Immature natural killer cell (primary cell): ENCODE data around the gene RDH5. TPM values are rescaled to one million over a fixed set of nuclear protein-coding genes. Genes with fewer than 3 reads are reported as not detected.

Experiments used
- DNase-seq, 3 donors: peaks; one replicate each; pipeline ENCODE4 v3.0.0; 2022; ENCODE audit warnings: mixed read lengths in 1 of 3
- H3K27ac Mint-ChIP-seq, 6 donors: one replicate each; pipeline ENCODE4 v1.8.0; 2020; ENCODE audit warnings: mixed read lengths in 6 of 6, mild to moderate bottlenecking in 5 of 6, inconsistent platforms in 4 of 6, moderate library complexity in 3 of 6
- H3K27me3 Mint-ChIP-seq, 3 donors: one replicate each; pipeline ENCODE4 v1.8.0; 2020 to 2021; ENCODE audit warnings: low read depth in 3 of 3, mild to moderate bottlenecking in 3 of 3, mixed read lengths in 3 of 3, moderate library complexity in 3 of 3, inconsistent platforms in 1 of 3
- H3K36me3 Mint-ChIP-seq, 3 donors: one replicate each; pipeline ENCODE4 v1.8.0; 2020; ENCODE audit warnings: mixed read lengths in 3 of 3, inconsistent platforms in 2 of 3, mild to moderate bottlenecking in 2 of 3
- H3K4me1 Mint-ChIP-seq, 2 donors: one replicate each; pipeline ENCODE4 v1.8.0; 2020; ENCODE audit warnings: inconsistent platforms in 2 of 2, mild to moderate bottlenecking in 2 of 2, mixed read lengths in 2 of 2, moderate library complexity in 1 of 2
- H3K4me3 Mint-ChIP-seq, 5 donors: one replicate each; pipeline ENCODE4 v1.8.0; 2020; ENCODE audit warnings: mild to moderate bottlenecking in 5 of 5, mixed read lengths in 5 of 5, inconsistent platforms in 3 of 5, moderate library complexity in 3 of 5
- H3K9me3 Mint-ChIP-seq, 6 donors: one replicate each; pipeline ENCODE4 v1.8.0; 2020; ENCODE audit warnings: mild to moderate bottlenecking in 6 of 6, mixed read lengths in 6 of 6, inconsistent platforms in 4 of 6, moderate library complexity in 3 of 6
- polyA plus RNA-seq, 3 donors: library from polyadenylated mRNA; unstranded; fragments of 300-500 nt; fragmentation: Illumina TruSeq; gene quantifications; one replicate each; pipeline ENCODE4 v1.2.3, GENCODE V29; 2021

RDH5 gene
- 1 to 10 TPM in 1 of 3 donors, not detected in 2; 2.8 TPM for polyA plus RNA-seq

GRCh38 chr12:55720071-55720564 is at the start of gene RDH5:
TSS of gene RDH5 (plus strand) at chr12:55720393. CDS start at chr12:55721185, 792 bp downstream.
- peaks cover 0 to 7% (median 0%) of the 10 kb centered on the region in 3 donors for H3K36me3 Mint-ChIP-seq
- peak within 1 kb of the TSS in 3 of 5 donors; percentile 30 to 74 (median 33) for H3K4me3 Mint-ChIP-seq
- no peaks in the 10 kb centered on the region for H3K9me3 Mint-ChIP-seq
- peak within 1 kb of the TSS in 4 of 6 donors; percentile 39 to 72 (median 64) for H3K27ac Mint-ChIP-seq
- DNase-seq: no peak
- H3K4me1 Mint-ChIP-seq: peaks cover 49 to 65% of the 10 kb centered on the region in 2 donors
- peaks cover 11 to 18% (median 15%) of the 10 kb centered on the region in 3 donors for H3K27me3 Mint-ChIP-seq

- no peaks in the 10 kb centered on the region for H3K9me3 Mint-ChIP-seq
- no peaks in the 10 kb centered on the region for H3K4me1 Mint-ChIP-seq
- H3K27me3 Mint-ChIP-seq: peaks cover 0 to 6% (median 5%) of the 10 kb centered on the region in 3 donors
- H3K27ac Mint-ChIP-seq: no peak overlapping the region
- no peak for DNase-seq
- no peak overlapping the region for H3K4me3 Mint-ChIP-seq
- H3K36me3 Mint-ChIP-seq: no peaks in the 10 kb centered on the region
These were observed 48.4 kb upstream of the RDH5 start for GRCh38 chr12:55671746-55672145.

- Mint-ChIP-seq H3K9me3 (no peaks in the 10 kb centered on the region), H3K27me3 (peaks cover 1 to 7% (median 4%) of the 10 kb centered on the region in 3 donors), H3K4me3 (no peak overlapping the region), H3K27ac (no peak overlapping the region), H3K4me1 (no peaks in the 10 kb centered on the region), H3K36me3 (no peaks in the 10 kb centered on the region)
- no peak for DNase-seq
These were observed 46.6 kb upstream of the RDH5 start for GRCh38 chr12:55673638-55674037.

- Mint-ChIP-seq H3K27me3 (peaks cover 3 to 10% (median 4%) of the 10 kb centered on the region in 3 donors), H3K4me3 (no peak overlapping the region), H3K36me3 (no peaks in the 10 kb centered on the region), H3K9me3 (no peaks in the 10 kb centered on the region), H3K27ac (no peak overlapping the region), H3K4me1 (no peaks in the 10 kb centered on the region)
- no peak for DNase-seq
These were observed 44.5 kb upstream of the RDH5 start for GRCh38 chr12:55675666-55676065.

- H3K9me3 Mint-ChIP-seq: no peaks in the 10 kb centered on the region
- no peak overlapping the region for H3K4me3 Mint-ChIP-seq
- peaks cover 2 to 9% of the 10 kb centered on the region in 2 donors for H3K4me1 Mint-ChIP-seq
- no peaks in the 10 kb centered on the region for H3K36me3 Mint-ChIP-seq
- H3K27ac Mint-ChIP-seq: no peak overlapping the region
- peaks cover 4 to 12% (median 9%) of the 10 kb centered on the region in 3 donors for H3K27me3 Mint-ChIP-seq
- DNase-seq: no peak
These were observed 43.5 kb upstream of the RDH5 start for GRCh38 chr12:55676707-55677106.

- Mint-ChIP-seq H3K36me3 (no peaks in the 10 kb centered on the region), H3K4me3 (no peak overlapping the region), H3K9me3 (no peaks in the 10 kb centered on the region), H3K27me3 (peaks cover 5 to 12% (median 11%) of the 10 kb centered on the region in 3 donors), H3K27ac (no peak overlapping the region), H3K4me1 (peaks cover 2 to 11% of the 10 kb centered on the region in 2 donors)
- DNase-seq: no peak
These were observed 40.5 kb upstream of the RDH5 start for GRCh38 chr12:55679691-55680090.

- Mint-ChIP-seq H3K9me3 (no peaks in the 10 kb centered on the region), H3K27me3 (peaks cover 5 to 12% (median 11%) of the 10 kb centered on the region in 3 donors), H3K4me1 (peaks cover 2 to 11% of the 10 kb centered on the region in 2 donors), H3K4me3 (no peak overlapping the region), H3K36me3 (no peaks in the 10 kb centered on the region), H3K27ac (no peak overlapping the region)
- DNase-seq: no peak
These were observed 38.8 kb upstream of the RDH5 start for GRCh38 chr12:55681142-55682077.

- Mint-ChIP-seq H3K27me3 (peaks cover 5 to 11% (median 10%) of the 10 kb centered on the region in 3 donors), H3K4me3 (no peak overlapping the region), H3K9me3 (no peaks in the 10 kb centered on the region), H3K36me3 (no peaks in the 10 kb centered on the region), H3K27ac (no peak overlapping the region), H3K4me1 (peaks cover 5 to 11% of the 10 kb centered on the region in 2 donors)
- DNase-seq: no peak
These were observed 38.0 kb upstream of the RDH5 start for GRCh38 chr12:55682087-55682796.

GRCh38 chr12:55683676-55684075 is 36.5 kb upstream of the RDH5 start:
- H3K9me3 Mint-ChIP-seq: no peaks in the 10 kb centered on the region
- H3K4me1 Mint-ChIP-seq: peaks cover 10 to 16% of the 10 kb centered on the region in 2 donors
- H3K27ac Mint-ChIP-seq: peak overlapping the region in 1 of 6 donors; percentile 46
- no peak for DNase-seq
- H3K27me3 Mint-ChIP-seq: peaks cover 4 to 10% (median 9%) of the 10 kb centered on the region in 3 donors
- H3K4me3 Mint-ChIP-seq: no peak overlapping the region
- H3K36me3 Mint-ChIP-seq: no peaks in the 10 kb centered on the region

- no peak for DNase-seq
- Mint-ChIP-seq H3K9me3 (no peaks in the 10 kb centered on the region), H3K27ac (no peak overlapping the region), H3K4me1 (peaks cover 10 to 16% of the 10 kb centered on the region in 2 donors), H3K4me3 (no peak overlapping the region), H3K27me3 (peaks cover 4 to 10% (median 8%) of the 10 kb centered on the region in 3 donors), H3K36me3 (no peaks in the 10 kb centered on the region)
These were observed 35.3 kb upstream of the RDH5 start for GRCh38 chr12:55684761-55685370.

GRCh38 chr12:55685671-55686070 is 34.5 kb upstream of the RDH5 start:
- Mint-ChIP-seq H3K36me3 (no peaks in the 10 kb centered on the region), H3K27ac (no peak overlapping the region)

GRCh38 chr12:55686366-55687010 is 33.7 kb upstream of the RDH5 start:
- Mint-ChIP-seq H3K27me3 (peaks cover 2 to 6% (median 3%) of the 10 kb centered on the region in 3 donors), H3K4me1 (peaks cover 8 to 9% of the 10 kb centered on the region in 2 donors), H3K27ac (peak overlapping the region in 1 of 6 donors; percentile 59), H3K36me3 (no peaks in the 10 kb centered on the region), H3K9me3 (no peaks in the 10 kb centered on the region), H3K4me3 (no peak overlapping the region)
- no peak for DNase-seq

More at GRCh38 chr12:55685671-55686070, 34.5 kb upstream of the RDH5 start:
- Mint-ChIP-seq H3K4me3 (no peak overlapping the region), H3K9me3 (no peaks in the 10 kb centered on the region), H3K4me1 (peaks cover 10 to 16% of the 10 kb centered on the region in 2 donors), H3K27me3 (peaks cover 2 to 9% (median 9%) of the 10 kb centered on the region in 3 donors)
- no peak for DNase-seq

- no peak for DNase-seq
- H3K27ac Mint-ChIP-seq: no peak overlapping the region
- H3K27me3 Mint-ChIP-seq: peaks cover 0 to 6% (median 0%) of the 10 kb centered on the region in 3 donors
- peaks cover 5 to 8% of the 10 kb centered on the region in 2 donors for H3K4me1 Mint-ChIP-seq
- no peak overlapping the region for H3K4me3 Mint-ChIP-seq
- no peaks in the 10 kb centered on the region for H3K36me3 Mint-ChIP-seq
- H3K9me3 Mint-ChIP-seq: no peaks in the 10 kb centered on the region
These were observed 32.4 kb upstream of the RDH5 start for GRCh38 chr12:55687746-55688145.
